ENCODE measurements around the gene PLPPR3. TPM values are rescaled to one million over a fixed set of nuclear protein-coding genes. Genes with fewer than 3 reads are reported as not detected.

The PLPPR3 gene
- total and polyA plus RNA-seq, 12 donors: not detected

- peak overlapping the region; percentile 4 to 50 (median 34) for H3K4me3 ChIP-seq
- peaks cover 0 to 4% (median 0%) of the 10 kb centered on the region in 7 donors for H3K27me3 ChIP-seq
- DNase-seq (no peak), ATAC-seq (peak; percentile 41 to 76 (median 54))
- 21 to 24% methylated on average over 29 of the region's 29 CpGs for WGBS, 2 donors
- H3K9me3 ChIP-seq: no peaks in the 10 kb centered on the region
- intact Hi-C loops (cut with DNase I): loop anchor here in 1 of 10 donors (2.0 kb wide), 1 partner anchor 14 kb away; the partner anchor contains the start of gene PTBP1
- no peak for TF ChIP-seq CTCF (IDR thresholded peaks at IDR 0.05)
- no peaks in the 10 kb centered on the region for H3K36me3 ChIP-seq
- peak overlapping the region; percentile 36 to 92 (median 78) for H3K27ac ChIP-seq
- peaks cover 5 to 62% (median 22%) of the 10 kb centered on the region in 9 donors for H3K4me1 ChIP-seq
Measured at GRCh38 chr19:782185-782877, 39.4 kb downstream of the PLPPR3 start.

- intact Hi-C loops (cut with DNase I): loop anchor here in 1 of 10 donors (2.0 kb wide), 1 partner anchor 15 kb away; the partner anchor contains the start of gene PTBP1
- WGBS, 2 donors: 79 to 86% methylated on average over 19 of the region's 19 CpGs
- H3K27ac ChIP-seq: peak overlapping the region; percentile 36 to 92 (median 78)
- no peaks in the 10 kb centered on the region for H3K36me3 ChIP-seq
- peaks cover 0 to 4% (median 0%) of the 10 kb centered on the region in 7 donors for H3K27me3 ChIP-seq
- DNase-seq: no peak
- peak overlapping the region; percentile 4 to 50 (median 34) for H3K4me3 ChIP-seq
- H3K9me3 ChIP-seq: no peaks in the 10 kb centered on the region
- peak in 4 of 8 donors; percentile 3 to 9 (median 7) for ATAC-seq
- peaks cover 3 to 58% (median 22%) of the 10 kb centered on the region in 9 donors for H3K4me1 ChIP-seq
- no peak for TF ChIP-seq CTCF (IDR thresholded peaks at IDR 0.05)
Measured at GRCh38 chr19:781800-782184, 40.0 kb downstream of the PLPPR3 start.

GRCh38 chr19:780935-781334 is 40.8 kb downstream of the PLPPR3 start:
- ATAC-seq (peak in 1 of 8 donors; percentile 14), DNase-seq (no peak)
- no peaks in the 10 kb centered on the region for H3K9me3 ChIP-seq
- intact Hi-C loops (cut with DNase I): no loop called here
- peaks cover 3 to 58% (median 22%) of the 10 kb centered on the region in 9 donors for H3K4me1 ChIP-seq
- 72 to 78% methylated on average over 15 of the region's 15 CpGs for WGBS, 2 donors
- peaks cover 0 to 4% (median 0%) of the 10 kb centered on the region in 7 donors for H3K27me3 ChIP-seq
- H3K36me3 ChIP-seq: no peaks in the 10 kb centered on the region
- no peak for TF ChIP-seq CTCF (IDR thresholded peaks at IDR 0.05)
- H3K27ac ChIP-seq: peak overlapping the region in 6 of 10 donors; percentile 61 to 92 (median 84)
- H3K4me3 ChIP-seq: peak overlapping the region in 2 of 10 donors; percentile 28 to 39

- H3K27ac ChIP-seq: peak overlapping the region; percentile 2 to 75 (median 51)
- ATAC-seq (peak; percentile 13 to 61 (median 38)), DNase-seq (no peak)
- H3K4me3 ChIP-seq: peak overlapping the region in 3 of 10 donors; percentile 10 to 29 (median 24)
- H3K9me3 ChIP-seq: no peaks in the 10 kb centered on the region
- WGBS, 2 donors: 44 to 53% methylated on average over 36 of the region's 36 CpGs
- H3K27me3 ChIP-seq: peaks cover 0 to 4% (median 0%) of the 10 kb centered on the region in 7 donors
- no peaks in the 10 kb centered on the region for H3K36me3 ChIP-seq
- TF ChIP-seq CTCF (IDR thresholded peaks at IDR 0.05): peak in 1 of 9 donors; percentile 12
- H3K4me1 ChIP-seq: peaks cover 3 to 49% (median 21%) of the 10 kb centered on the region in 9 donors
- intact Hi-C loops (cut with DNase I): loop anchor here in 1 of 10 donors (10.0 kb wide), 1 partner anchor 86 kb away; no protein-coding TSS in a partner anchor
Measured at GRCh38 chr19:778910-779653, 42.7 kb downstream of the PLPPR3 start.

Measured in heart right ventricle (tissue), 16 donors.